ENCODE data around the gene RFX2.

RFX2 gene

DNA sequence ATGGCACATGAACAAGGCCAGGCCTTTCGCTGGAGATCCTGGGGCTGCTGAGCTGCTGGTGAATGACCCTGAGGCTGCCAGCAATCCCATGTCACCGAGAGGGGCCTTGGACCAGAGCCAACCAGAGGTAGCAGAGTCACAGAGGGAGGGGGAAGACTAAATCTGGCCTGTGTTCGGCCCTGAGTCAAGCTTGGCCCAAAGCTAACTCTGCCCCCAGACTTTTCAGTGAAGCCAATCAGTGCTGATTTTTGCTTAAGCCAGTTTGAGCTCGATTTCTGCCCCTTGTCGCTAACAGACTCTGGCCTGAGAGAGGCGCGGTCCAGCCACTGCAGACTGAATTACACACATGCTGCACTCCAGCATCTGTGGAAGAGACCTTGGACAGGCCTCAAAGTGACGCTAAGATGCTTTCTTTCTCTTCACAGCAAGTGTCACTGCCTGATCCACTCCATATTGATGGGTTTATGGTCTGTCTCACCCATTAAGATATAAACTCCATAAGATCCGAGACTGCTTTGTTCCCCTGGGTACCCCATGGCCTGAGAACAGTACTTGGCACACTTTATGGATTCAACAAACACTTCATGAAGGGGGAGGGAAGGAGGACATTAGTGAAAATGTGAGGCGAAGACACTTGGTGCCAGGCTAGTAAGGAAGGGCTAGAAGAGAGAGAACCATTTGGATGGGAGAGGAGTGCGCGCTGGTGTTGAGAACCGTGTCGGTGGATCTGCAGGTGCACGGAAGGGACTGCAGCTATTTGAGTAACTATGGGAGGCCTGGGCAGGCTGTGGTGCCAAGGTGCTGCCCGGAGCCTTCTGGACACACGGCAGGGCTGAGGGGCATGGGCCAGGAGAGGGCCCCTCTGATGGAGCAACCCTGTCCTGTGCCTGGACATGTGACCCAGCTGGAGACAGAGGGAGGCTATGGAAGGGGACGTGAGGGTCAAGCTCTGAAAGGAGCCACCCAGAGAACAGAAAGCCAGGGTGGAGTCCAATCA is 150.0 kb downstream of the RFX2 start:
- POLR2A ChIA-PET: no interaction called here
- CTCF ChIA-PET: interaction anchor here (0.6 to 1.2 kb wide), 3 partner anchors 8 to 44 kb away, joined by 3 to 4 read pairs (median 4); no protein-coding TSS in a partner anchor
- TF ChIP-seq, protein P1, sequence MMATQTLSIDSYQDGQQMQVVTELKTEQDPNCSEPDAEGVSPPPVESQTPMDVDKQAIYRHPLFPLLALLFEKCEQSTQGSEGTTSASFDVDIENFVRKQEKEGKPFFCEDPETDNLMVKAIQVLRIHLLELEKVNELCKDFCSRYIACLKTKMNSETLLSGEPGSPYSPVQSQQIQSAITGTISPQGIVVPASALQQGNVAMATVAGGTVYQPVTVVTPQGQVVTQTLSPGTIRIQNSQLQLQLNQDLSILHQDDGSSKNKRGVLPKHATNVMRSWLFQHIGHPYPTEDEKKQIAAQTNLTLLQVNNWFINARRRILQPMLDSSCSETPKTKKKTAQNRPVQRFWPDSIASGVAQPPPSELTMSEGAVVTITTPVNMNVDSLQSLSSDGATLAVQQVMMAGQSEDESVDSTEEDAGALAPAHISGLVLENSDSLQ (IDR thresholded peaks at IDR 0.05): no peak
- no peak for DNase-seq (ENCODE audit: extremely low spot score)

DNA sequence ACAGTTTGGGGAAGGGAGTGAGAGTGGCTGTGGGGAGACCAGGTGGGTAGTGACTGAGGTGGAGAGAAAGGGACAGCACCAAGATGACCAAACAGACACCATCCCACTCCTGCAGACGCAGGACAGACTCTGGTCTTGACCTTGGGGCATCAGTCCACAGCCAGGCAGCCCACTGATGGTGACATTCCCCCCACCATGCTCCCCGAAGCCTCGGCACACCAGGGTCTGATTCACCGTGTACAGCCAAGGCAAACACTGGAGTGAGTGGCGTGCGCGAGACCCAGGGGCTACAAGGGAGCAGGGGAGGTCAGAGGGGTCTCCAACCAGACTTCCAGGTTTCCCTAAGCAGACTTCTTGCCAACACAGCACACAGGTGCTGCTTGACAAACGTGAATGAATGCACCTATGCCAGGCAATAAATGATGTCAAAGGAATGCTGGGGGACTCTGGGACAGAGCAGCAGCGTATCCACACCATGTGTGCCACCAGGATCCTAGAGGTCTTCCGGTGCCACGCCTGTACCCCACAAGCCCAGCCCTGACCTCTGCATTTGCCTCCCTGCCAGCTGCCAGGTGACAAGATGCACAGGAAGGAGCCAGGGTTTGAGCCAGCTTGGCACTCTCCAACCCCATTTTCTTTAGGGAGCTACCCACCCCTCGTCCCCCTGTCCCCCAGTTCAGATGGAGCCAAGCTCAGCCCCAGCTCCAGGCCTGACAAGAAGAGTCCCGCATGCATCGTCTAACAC is 150.9 kb downstream of the RFX2 start:
- ChIA-PET CTCF (interaction anchor here (0.6 to 4.3 kb wide), 4 partner anchors 8 to 44 kb away, joined by 3 to 20 read pairs (median 4); no protein-coding TSS in a partner anchor), POLR2A (no interaction called here)
- DNase-seq (ENCODE audit: extremely low spot score): no peak
- no peak for TF ChIP-seq CTBP1 (IDR thresholded peaks at IDR 0.05; ENCODE audit: borderline replicate concordance)
- no peak for TF ChIP-seq ELF4 (IDR thresholded peaks at IDR 0.05)
- no peak for TF ChIP-seq FOXM1 (IDR thresholded peaks at IDR 0.05; ENCODE audit: borderline replicate concordance)
- TF ChIP-seq, protein P1 (IDR thresholded peaks at IDR 0.05): no peak
- TF ChIP-seq SP1 (IDR thresholded peaks at IDR 0.05): no peak
- no peak for TF ChIP-seq HDGF (IDR thresholded peaks at IDR 0.05; ENCODE audit: borderline replicate concordance)
- no peak for TF ChIP-seq LEF1 (IDR thresholded peaks at IDR 0.05; ENCODE audit: borderline replicate concordance)
- TF ChIP-seq FOXK2 (IDR thresholded peaks at IDR 0.05): no peak
- TF ChIP-seq L3MBTL2 (conservative IDR thresholded peaks at IDR 0.05): no peak
- TF ChIP-seq ZNF384 (IDR thresholded peaks at IDR 0.05): no peak
- TF ChIP-seq NFRKB (IDR thresholded peaks at IDR 0.05): no peak
- no peak for TF ChIP-seq TARDBP (IDR thresholded peaks at IDR 0.05)
- TF ChIP-seq SUZ12 (IDR thresholded peaks at IDR 0.05): no peak
- TF ChIP-seq FOXA1 (IDR thresholded peaks at IDR 0.05): no peak
- TF ChIP-seq ARNT (IDR thresholded peaks at IDR 0.05): no peak
- TF ChIP-seq BHLHE40 (IDR thresholded peaks at IDR 0.05; ENCODE audit: borderline replicate concordance): no peak

DNA sequence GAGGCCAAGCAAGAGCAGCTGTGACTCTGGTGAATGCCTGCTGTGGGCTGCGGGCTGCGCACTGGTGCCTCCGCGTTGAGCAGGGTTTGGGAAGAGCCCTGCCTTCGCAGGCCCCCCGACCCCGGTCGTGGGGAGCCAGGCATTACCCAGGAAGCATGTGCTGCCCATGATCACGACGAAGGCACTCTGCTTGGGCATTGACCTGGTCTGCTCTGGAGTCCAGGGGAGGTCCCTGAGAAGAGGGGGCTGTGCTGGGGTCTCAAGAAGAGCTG is 151.5 kb downstream of the RFX2 start:
- no peak for DNase-seq (ENCODE audit: extremely low spot score)
- TF ChIP-seq SUZ12 (IDR thresholded peaks at IDR 0.05) (no peak), FOXA1 (IDR thresholded peaks at IDR 0.05) (no peak), ELF4 (IDR thresholded peaks at IDR 0.05) (no peak), CTBP1 (IDR thresholded peaks at IDR 0.05; ENCODE audit: borderline replicate concordance) (no peak)
- POLR2A ChIA-PET: no interaction called here
- CTCF ChIA-PET: interaction anchor here (4.3 kb wide), 1 partner anchor 9 kb away, joined by 20 read pairs; no protein-coding TSS in a partner anchor

DNA sequence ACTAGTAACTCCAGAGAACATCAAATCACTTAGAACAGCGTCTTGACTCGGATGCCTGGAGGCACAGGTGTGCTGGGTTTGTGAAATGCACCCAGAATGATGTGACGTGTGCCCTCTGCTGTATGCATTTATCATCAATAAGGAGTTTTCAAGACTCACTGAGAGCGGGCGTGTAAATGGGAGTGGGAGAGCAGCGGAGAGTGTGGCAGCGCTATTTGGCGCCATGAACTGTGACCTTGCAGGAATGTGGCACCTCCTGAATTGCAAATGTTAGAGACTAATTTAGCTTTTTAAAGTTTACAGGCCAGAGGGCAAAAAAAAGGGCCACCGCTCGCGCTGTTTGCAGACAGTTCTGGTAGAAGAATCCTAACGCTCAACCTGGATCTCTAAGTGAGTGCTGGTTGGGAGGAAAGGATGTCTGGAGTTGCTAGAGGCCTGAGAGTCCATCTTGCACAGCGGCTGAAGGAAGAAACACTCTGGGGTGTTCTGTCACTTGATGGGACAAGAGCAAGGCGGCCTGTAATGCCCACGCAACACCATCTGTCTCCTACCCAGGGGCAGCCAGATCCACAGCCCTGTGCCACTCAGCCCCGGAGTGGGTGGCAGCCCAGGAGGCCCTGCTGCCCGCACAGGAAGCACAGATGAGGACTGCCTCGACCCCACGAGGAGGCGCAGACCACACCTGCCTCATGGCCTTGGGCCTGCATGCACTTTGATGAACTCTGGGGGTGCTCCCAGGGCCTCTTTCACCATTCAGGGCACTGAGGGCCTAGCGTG is 152.0 kb downstream of the RFX2 start:
- ChIA-PET CTCF (interaction anchor here (4.3 kb wide), 1 partner anchor 10 kb away, joined by 20 read pairs; no protein-coding TSS in a partner anchor), POLR2A (no interaction called here)
- no peak for DNase-seq (ENCODE audit: extremely low spot score)
- TF ChIP-seq ELF4 (IDR thresholded peaks at IDR 0.05) (no peak), CTBP1 (IDR thresholded peaks at IDR 0.05; ENCODE audit: borderline replicate concordance) (no peak), FOXK2 (IDR thresholded peaks at IDR 0.05) (no peak), NFRKB (IDR thresholded peaks at IDR 0.05) (no peak), LEF1 (IDR thresholded peaks at IDR 0.05; ENCODE audit: borderline replicate concordance) (no peak), SUZ12 (IDR thresholded peaks at IDR 0.05) (no peak), HDGF (IDR thresholded peaks at IDR 0.05; ENCODE audit: borderline replicate concordance) (no peak), FOXA1 (IDR thresholded peaks at IDR 0.05) (no peak), SP1 (IDR thresholded peaks at IDR 0.05) (no peak), FOXM1 (IDR thresholded peaks at IDR 0.05; ENCODE audit: borderline replicate concordance) (no peak), ZNF384 (IDR thresholded peaks at IDR 0.05) (no peak), TARDBP (IDR thresholded peaks at IDR 0.05) (no peak), BHLHE40 (IDR thresholded peaks at IDR 0.05; ENCODE audit: borderline replicate concordance) (no peak), ARNT (IDR thresholded peaks at IDR 0.05) (no peak), L3MBTL2 (conservative IDR thresholded peaks at IDR 0.05) (no peak)
- TF ChIP-seq, protein P1 (IDR thresholded peaks at IDR 0.05): no peak

DNA sequence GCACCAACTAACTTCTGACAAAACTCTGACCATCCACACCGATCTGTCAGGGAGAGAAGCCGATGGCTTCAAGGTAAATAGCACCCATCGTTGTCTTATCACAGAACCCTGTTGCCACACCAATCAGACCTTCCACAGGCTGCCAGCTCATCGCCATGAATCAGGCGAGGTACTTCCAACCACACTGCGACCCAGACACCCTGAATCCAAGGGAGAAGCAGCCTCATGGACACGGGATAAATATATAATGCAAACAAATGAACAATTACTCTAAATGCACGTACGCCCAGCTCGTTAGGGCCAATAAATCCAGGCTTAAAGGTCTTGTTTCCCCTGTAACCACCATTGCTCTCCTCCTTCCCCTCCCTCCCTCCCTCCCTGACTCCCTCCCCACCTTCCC is 153.1 kb downstream of the RFX2 start:
- TF ChIP-seq CTBP1 (IDR thresholded peaks at IDR 0.05; ENCODE audit: borderline replicate concordance): no peak
- TF ChIP-seq ARNT (IDR thresholded peaks at IDR 0.05): no peak
- no peak for TF ChIP-seq FOXA1 (IDR thresholded peaks at IDR 0.05)
- no peak for TF ChIP-seq ELF4 (IDR thresholded peaks at IDR 0.05)
- DNase-seq (ENCODE audit: extremely low spot score): no peak
- CTCF ChIA-PET: interaction anchor here (1.1 to 4.3 kb wide), 3 partner anchors 8 to 23 kb away, joined by 3 to 20 read pairs (median 4); no protein-coding TSS in a partner anchor
- POLR2A ChIA-PET: no interaction called here
